MM.1S (cell line): Measurements from ENCODE around the gene OR52E8.
A peak's percentile ranks its signal among the peaks of the same experiment; 100 is the strongest.

ENCODE experiments used
- DNase-seq: peaks from one replicate; pipeline ENCODE4 v3.0.0-alpha.2; 2015
- H2AFZ ChIP-seq: fragments of 300-600 bp; sonication (generic); 2 replicates; pipeline ENCODE4 v1.6.0; 2016; ENCODE audit warnings: antibody characterized with exemption, low read length
- H3F3A ChIP-seq: fragments of 300-600 bp; sonication (generic); 2 replicates; pipeline ENCODE4 v1.6.1; 2016; ENCODE audit warnings: mild to moderate bottlenecking, antibody characterized with exemption, low read length, moderate library complexity, mixed read lengths; ENCODE audit not compliant: insufficient read depth
- H3K27ac ChIP-seq: fragments of 300-600 bp; sonication (generic); 2 replicates; pipeline ENCODE4 v1.5.1; 2016; ENCODE audit warnings: mild to moderate bottlenecking, low read length
- H3K27me3 ChIP-seq: fragments of 300-600 bp; sonication (generic); replicated peaks from 2 replicates; pipeline ENCODE4 v1.6.0; 2016; ENCODE audit warnings: low read length; ENCODE audit not compliant: insufficient read depth
- H3K36me3 ChIP-seq: fragments of 300-600 bp; sonication (generic); replicated peaks from 2 replicates; pipeline ENCODE4 v1.6.1; 2016; ENCODE audit warnings: mild to moderate bottlenecking, low read length, mixed read lengths; ENCODE audit not compliant: insufficient read depth
- H3K4me1 ChIP-seq: fragments of 300-600 bp; sonication (generic); 2 replicates; pipeline ENCODE4 v1.6.1; 2016; ENCODE audit warnings: low read length, mixed read lengths
- H3K4me2 ChIP-seq: fragments of 300-600 bp; sonication (generic); 2 replicates; pipeline ENCODE4 v1.6.0; 2016; ENCODE audit warnings: low read depth, low read length
- H3K4me3 ChIP-seq: fragments of 300-600 bp; sonication (generic); 2 replicates; pipeline ENCODE4 v1.5.1; 2016; ENCODE audit warnings: low read length, mixed read lengths
- H3K79me2 ChIP-seq: fragments of 300-600 bp; sonication (generic); 2 replicates; pipeline ENCODE4 v1.6.1; 2016; ENCODE audit warnings: mixed run types, low read length, mixed read lengths
- H3K9ac ChIP-seq: fragments of 300-600 bp; sonication (generic); 2 replicates; pipeline ENCODE4 v1.6.1; 2016; ENCODE audit warnings: low read length, mixed read lengths
- H3K9me2 ChIP-seq: fragments of 300-600 bp; sonication (generic); replicated peaks from 2 replicates; pipeline ENCODE4 v1.6.1; 2016; ENCODE audit warnings: mild to moderate bottlenecking, low read length, mixed read lengths; ENCODE audit not compliant: insufficient read depth
- H3K9me3 ChIP-seq: fragments of 300-600 bp; sonication (generic); replicated peaks from 2 replicates; pipeline ENCODE4 v1.6.1; 2016; ENCODE audit warnings: mild to moderate bottlenecking, low read length, mixed read lengths; ENCODE audit not compliant: insufficient read depth
- H4K20me1 ChIP-seq: fragments of 300-600 bp; sonication (generic); 2 replicates; pipeline ENCODE4 v1.6.1; 2016; ENCODE audit warnings: mild to moderate bottlenecking, low read length, moderate library complexity, mixed read lengths; ENCODE audit not compliant: insufficient read depth
- CTCF ChIP-seq: fragments of 300-600 bp; sonication (generic); IDR thresholded peaks from 2 replicates; pipeline ENCODE4 v1.5.1; 2016; ENCODE audit warnings: antibody characterized with exemption, low read length, mixed read lengths
- EZH2 ChIP-seq: fragments of 300-600 bp; sonication (generic); optimal IDR thresholded peaks from 2 replicates; pipeline ENCODE3; 2017; ENCODE audit warnings: low read depth, mild to moderate bottlenecking, antibody characterized with exemption, low read length, mixed read lengths
- EZH2phosphoT487 ChIP-seq: fragments of 300-600 bp; sonication (generic); IDR thresholded peaks from 2 replicates; pipeline ENCODE4 v1.6.1; 2018; ENCODE audit warnings: antibody characterized with exemption, low read length

OR52E8 gene

DNA sequence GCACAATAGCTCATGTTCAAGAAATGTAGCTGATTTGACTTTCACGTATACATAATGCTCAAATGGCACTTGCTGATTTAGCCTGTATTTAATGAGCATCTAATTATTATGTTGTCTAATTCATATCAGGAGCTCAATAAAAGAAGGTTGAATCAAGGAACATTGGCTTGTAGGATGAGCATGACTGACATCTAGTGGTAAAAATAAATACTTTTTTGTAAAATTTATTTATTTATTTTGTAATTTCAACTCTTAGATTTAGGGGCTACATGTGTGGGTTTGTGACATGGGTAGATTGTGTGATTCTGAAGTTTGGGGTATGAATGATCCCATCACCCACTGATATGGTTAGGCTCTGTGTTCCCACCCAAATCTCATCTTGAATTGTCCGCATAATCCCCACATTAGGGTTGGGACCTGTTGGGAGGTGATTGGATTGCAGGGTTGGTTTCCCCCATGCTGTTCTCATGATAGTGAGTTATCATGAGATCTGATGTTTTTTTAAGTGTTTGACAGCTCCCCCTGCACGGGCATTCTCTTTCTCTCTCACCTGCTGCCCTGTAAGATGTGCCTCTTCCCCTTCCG is 33.8 kb upstream of the OR52E8 start:
- Histone ChIP-seq H3K27me3 (no peaks in the 10 kb centered on the region), H2AFZ (no peak overlapping the region), H3K9me2 (no peaks in the 10 kb centered on the region), H4K20me1 (no peaks in the 10 kb centered on the region), H3K79me2 (no peaks in the 10 kb centered on the region), H3K36me3 (no peaks in the 10 kb centered on the region), H3K9ac (no peak overlapping the region), H3K4me2 (no peak overlapping the region), H3F3A (no peaks in the 10 kb centered on the region), H3K27ac (no peak overlapping the region), H3K9me3 (no peaks in the 10 kb centered on the region), H3K4me3 (no peak overlapping the region), H3K4me1 (no peaks in the 10 kb centered on the region)
- DNase-seq = peak; percentile 30
- TF ChIP-seq CTCF (peak; percentile 19; the same call in 1 of the 2 replicates), EZH2 (no peak), EZH2phosphoT487 (no peak)

- Histone ChIP-seq H3K9me3 (no peaks in the 10 kb centered on the region), H3K9me2 (no peaks in the 10 kb centered on the region)
These were observed 30.2 kb upstream of the OR52E8 start for GRCh38 chr11:5887661-5888060.

DNA sequence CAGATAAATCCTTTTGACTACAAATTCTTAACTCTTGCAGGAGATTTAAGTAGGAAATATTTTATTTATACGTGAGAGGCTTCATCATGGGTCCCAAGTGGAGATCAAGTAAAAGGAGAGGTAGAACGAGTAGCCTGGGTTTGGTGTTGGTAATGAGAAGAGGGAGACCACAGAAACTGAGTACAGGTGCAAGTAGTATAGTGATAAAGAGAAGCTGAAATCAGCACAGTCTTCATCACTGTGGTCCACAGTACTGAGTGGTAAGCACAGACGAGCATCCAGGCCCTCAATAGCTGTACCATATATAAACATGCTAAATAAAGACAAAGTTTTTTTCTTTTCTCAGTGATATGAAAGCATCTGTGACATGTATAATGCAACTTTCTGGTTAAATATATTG is 29.7 kb upstream of the OR52E8 start:
- Histone ChIP-seq H3K9me3 (no peaks in the 10 kb centered on the region), H3K4me3 (no peak overlapping the region), H3K27ac (no peak overlapping the region), H2AFZ (no peak overlapping the region), H4K20me1 (no peaks in the 10 kb centered on the region), H3K36me3 (no peaks in the 10 kb centered on the region), H3K9ac (no peak overlapping the region), H3K27me3 (no peaks in the 10 kb centered on the region), H3F3A (no peaks in the 10 kb centered on the region), H3K4me1 (no peaks in the 10 kb centered on the region), H3K4me2 (no peak overlapping the region), H3K79me2 (no peaks in the 10 kb centered on the region), H3K9me2 (no peaks in the 10 kb centered on the region)
- TF ChIP-seq EZH2phosphoT487 = no peak
- no peak for DNase-seq

More at GRCh38 chr11:5887661-5888060, 30.2 kb upstream of the OR52E8 start:
- H3K9ac ChIP-seq = no peak overlapping the region
- H2AFZ ChIP-seq = no peak overlapping the region
- no peak overlapping the region for H3K4me3 ChIP-seq
- no peaks in the 10 kb centered on the region for H3K79me2 ChIP-seq
- no peak overlapping the region for H3K27ac ChIP-seq
- no peak overlapping the region for H3K4me2 ChIP-seq
- TF ChIP-seq CTCF = no peak
- TF ChIP-seq EZH2 = no peak
- no peak for TF ChIP-seq EZH2phosphoT487
- H3K4me1 ChIP-seq = no peaks in the 10 kb centered on the region
- no peaks in the 10 kb centered on the region for H3F3A ChIP-seq
- no peaks in the 10 kb centered on the region for H3K36me3 ChIP-seq
- no peaks in the 10 kb centered on the region for H4K20me1 ChIP-seq
- no peak for DNase-seq
- no peaks in the 10 kb centered on the region for H3K27me3 ChIP-seq

GRCh38 chr11:5881756-5882155 is 24.3 kb upstream of the OR52E8 start:
- Histone ChIP-seq H3K9me3 (no peaks in the 10 kb centered on the region), H2AFZ (no peak overlapping the region), H4K20me1 (no peaks in the 10 kb centered on the region), H3K4me1 (no peaks in the 10 kb centered on the region), H3K4me3 (no peak overlapping the region), H3K4me2 (no peak overlapping the region), H3F3A (no peaks in the 10 kb centered on the region), H3K27me3 (no peaks in the 10 kb centered on the region), H3K79me2 (no peaks in the 10 kb centered on the region), H3K27ac (no peak overlapping the region), H3K9me2 (no peaks in the 10 kb centered on the region), H3K36me3 (no peaks in the 10 kb centered on the region), H3K9ac (no peak overlapping the region)
- DNase-seq = no peak
- TF ChIP-seq EZH2phosphoT487 = no peak
- no peak for TF ChIP-seq EZH2
- TF ChIP-seq CTCF = no peak
